NK-92 (cell line): ENCODE measurements around the gene SHC2.
"Not testable (repeated sequence)": the region's sequence is repeated elsewhere in the genome, so short reads cannot be mapped to it uniquely, and the experiment has no call there.

Experiments
- DNase-seq: peaks from one replicate; lab custom pipeline; 2025; ENCODE audit not compliant: unreplicated experiment; lab: John Stamatoyannopoulos, UW

SHC2 gene

GRCh38 chr19:450912-451481 lies 9.8 kb downstream of the SHC2 start:
- not testable (repeated sequence) for DNase-seq

GRCh38 chr19:449916-450315 lies 10.9 kb downstream of the SHC2 start:
- DNase-seq = no peak

GRCh38 chr19:447816-448560 lies 12.8 kb downstream of the SHC2 start:
- no peak for DNase-seq

GRCh38 chr19:447064-447426 lies 13.8 kb downstream of the SHC2 start:
- no peak for DNase-seq

GRCh38 chr19:444677-445210 lies 16.1 kb downstream of the SHC2 start:
- DNase-seq = no peak

GRCh38 chr19:443005-443404 lies 17.8 kb downstream of the SHC2 start:
- DNase-seq = no peak

- no peak for DNase-seq
These were observed 18.7 kb downstream of the SHC2 start for GRCh38 chr19:442085-442484.

- DNase-seq = no peak
These were observed 19.5 kb downstream of the SHC2 start for GRCh38 chr19:441213-441836.

GRCh38 chr19:440391-441212 lies 20.2 kb downstream of the SHC2 start:
- DNase-seq = no peak

GRCh38 chr19:439167-439900 lies 21.5 kb downstream of the SHC2 start:
- DNase-seq = no peak

- no peak for DNase-seq
These were observed 22.3 kb downstream of the SHC2 start for GRCh38 chr19:438416-438958.

GRCh38 chr19:437041-437440 lies 23.8 kb downstream of the SHC2 start:
- DNase-seq = no peak

GRCh38 chr19:436413-436950 lies 24.4 kb downstream of the SHC2 start:
- no peak for DNase-seq

- no peak for DNase-seq
These were observed 25.0 kb downstream of the SHC2 start for GRCh38 chr19:435707-436412.

- no peak for DNase-seq
These were observed 25.7 kb downstream of the SHC2 start for GRCh38 chr19:435056-435706.

GRCh38 chr19:434152-434960 lies 26.5 kb downstream of the SHC2 start:
- DNase-seq = no peak

- DNase-seq = no peak
These were observed 30.1 kb downstream of the SHC2 start for GRCh38 chr19:430701-431100.

- DNase-seq = no peak
These were observed 32.7 kb downstream of the SHC2 start for GRCh38 chr19:428149-428548.
